OCI-LY1 (cell line): Measurements from ENCODE around the gene VPS26B.

Experiments
- H2AFZ ChIP-seq: fragments of 200-600 bp; sonication (generic), shearing (Covaris generic); 2 replicates; pipeline ENCODE4 v1.6.0; 2014; ENCODE audit warnings: antibody characterized with exemption, mild to moderate bottlenecking, low read length
- H3F3A ChIP-seq: fragments of 200-600 bp; sonication (generic), shearing (Covaris generic); 2 replicates; pipeline ENCODE4 v1.6.0; 2014; ENCODE audit warnings: mild to moderate bottlenecking, antibody characterized with exemption, low read length, moderate library complexity; ENCODE audit not compliant: insufficient read depth
- H3K27ac ChIP-seq: fragments of 200-600 bp; sonication (generic); 2 replicates; pipeline ENCODE4 v1.5.1; 2014; ENCODE audit warnings: low read length, mixed run types, mild to moderate bottlenecking, low read depth; ENCODE audit not compliant: poor library complexity, severe bottlenecking
- H3K27me3 ChIP-seq: fragments of 200-600 bp; sonication (generic); 2 replicates; pipeline ENCODE4 v1.6.0; 2014; ENCODE audit warnings: antibody characterized with exemption, mild to moderate bottlenecking, low read length, moderate library complexity; ENCODE audit not compliant: insufficient read depth
- H3K36me3 ChIP-seq: fragments of 200-600 bp; sonication (generic); 2 replicates; pipeline ENCODE4 v1.6.1; 2014; ENCODE audit warnings: mild to moderate bottlenecking, antibody characterized with exemption, low read length, moderate library complexity, mixed read lengths; ENCODE audit not compliant: insufficient read depth
- H3K4me1 ChIP-seq: fragments of 200-600 bp; sonication (generic); 2 replicates; pipeline ENCODE4 v1.5.1; 2014; ENCODE audit warnings: mild to moderate bottlenecking, low read length, moderate library complexity; ENCODE audit not compliant: insufficient read depth, severe bottlenecking
- H3K4me2 ChIP-seq: fragments of 200-600 bp; sonication (generic), shearing (Covaris generic); 2 replicates; pipeline ENCODE4 v1.6.1; 2014; ENCODE audit warnings: low read length
- H3K4me3 ChIP-seq: fragments of 200-600 bp; sonication (generic); 2 replicates; pipeline ENCODE4 v1.5.1; 2014; ENCODE audit warnings: low read length, low read depth, mild to moderate bottlenecking, mixed read lengths; ENCODE audit not compliant: poor library complexity, severe bottlenecking
- H3K79me2 ChIP-seq: fragments of 200-600 bp; shearing (Covaris generic); 2 replicates; pipeline ENCODE4 v1.6.1; 2016; ENCODE audit warnings: mixed run types, low read length, mixed read lengths; ENCODE audit not compliant: insufficient read depth
- H3K9ac ChIP-seq: fragments of 200-600 bp; sonication (generic), shearing (Covaris generic); 2 replicates; pipeline ENCODE4 v1.6.1; 2014; ENCODE audit warnings: mild to moderate bottlenecking, low read length, mixed read lengths
- H3K9me2 ChIP-seq: fragments of 200-600 bp; sonication (generic), shearing (Covaris generic); 2 replicates; pipeline ENCODE4 v1.6.1; 2014; ENCODE audit warnings: low read depth, mild to moderate bottlenecking, low read length, mixed read lengths
- H3K9me3 ChIP-seq: fragments of 200-600 bp; shearing (Covaris generic); 2 replicates; pipeline ENCODE4 v1.6.1; 2014; ENCODE audit warnings: low read length, mixed read lengths
- H4K20me1 ChIP-seq: fragments of 200-600 bp; sonication (generic), shearing (Covaris generic); 2 replicates; pipeline ENCODE4 v1.6.0; 2016; ENCODE audit warnings: mild to moderate bottlenecking, low read length; ENCODE audit not compliant: insufficient read depth
- CTCF ChIP-seq: fragments of 200-600 bp; sonication (generic), shearing (Covaris generic); IDR thresholded peaks from 2 replicates; pipeline ENCODE4 v1.5.1; 2017; ENCODE audit warnings: mild to moderate bottlenecking, antibody characterized with exemption, low read length, moderate library complexity, mixed read lengths
- EZH2 ChIP-seq: fragments of 200-600 bp; sonication (generic), shearing (Covaris generic); IDR thresholded peaks from 2 replicates; pipeline ENCODE4 v1.8.0; 2017; ENCODE audit warnings: borderline replicate concordance, mixed run types, mild to moderate bottlenecking, antibody characterized with exemption, low read length, moderate library complexity, mixed read lengths

VPS26B gene

GRCh38 chr11:134260983-134261382, 36.5 kb downstream of the VPS26B start:
- peaks cover 20% of the 10 kb centered on the region; the same call in 1 of the 2 replicates for H3K36me3 ChIP-seq
- no peak for TF ChIP-seq CTCF
- TF ChIP-seq EZH2, result no peak

GRCh38 chr11:134261626-134262488, 37.4 kb downstream of the VPS26B start:
- no peaks in the 10 kb centered on the region for H3K4me1 ChIP-seq
- H4K20me1 ChIP-seq, result no peaks in the 10 kb centered on the region
- no peaks in the 10 kb centered on the region for H3K9me3 ChIP-seq
- no peak overlapping the region for H3K4me2 ChIP-seq
- TF ChIP-seq CTCF (peak; percentile 52), EZH2 (no peak)
- H3K79me2 ChIP-seq, result no peaks in the 10 kb centered on the region
- no peaks in the 10 kb centered on the region for H3F3A ChIP-seq
- H3K36me3 ChIP-seq, result peaks cover 20% of the 10 kb centered on the region; the same call in 1 of the 2 replicates
- no peaks in the 10 kb centered on the region for H3K27me3 ChIP-seq
- H3K9ac ChIP-seq, result no peak overlapping the region
- H3K27ac ChIP-seq, result no peak overlapping the region
- no peak overlapping the region for H3K4me3 ChIP-seq
- H2AFZ ChIP-seq, result no peak overlapping the region
- H3K9me2 ChIP-seq, result no peaks in the 10 kb centered on the region

More at GRCh38 chr11:134260983-134261382, 36.5 kb downstream of the VPS26B start:
- Histone ChIP-seq H3K4me1 (no peaks in the 10 kb centered on the region), H3K27ac (no peak overlapping the region), H3K9me3 (no peaks in the 10 kb centered on the region), H3K9me2 (no peaks in the 10 kb centered on the region), H3K4me2 (no peak overlapping the region), H2AFZ (no peak overlapping the region), H3K79me2 (no peaks in the 10 kb centered on the region), H3F3A (no peaks in the 10 kb centered on the region), H3K4me3 (no peak overlapping the region), H3K9ac (no peak overlapping the region), H4K20me1 (no peaks in the 10 kb centered on the region), H3K27me3 (no peaks in the 10 kb centered on the region)

- Histone ChIP-seq H3K79me2 (no peaks in the 10 kb centered on the region), H3K27me3 (no peaks in the 10 kb centered on the region), H3K9ac (no peak overlapping the region), H3K4me3 (no peak overlapping the region), H3K27ac (no peak overlapping the region), H2AFZ (no peak overlapping the region), H3K4me2 (no peak overlapping the region), H3K36me3 (peaks cover 6% of the 10 kb centered on the region; the same call in 1 of the 2 replicates), H4K20me1 (no peaks in the 10 kb centered on the region), H3K9me2 (no peaks in the 10 kb centered on the region), H3K4me1 (no peaks in the 10 kb centered on the region), H3F3A (no peaks in the 10 kb centered on the region), H3K9me3 (no peaks in the 10 kb centered on the region)
- TF ChIP-seq EZH2 (no peak), CTCF (no peak)
These were observed 40.7 kb downstream of the VPS26B start for GRCh38 chr11:134264966-134265764.
